GM12873 (cell line): ENCODE results near the gene PGR.

ENCODE experiments used
- CTCF ChIP-seq: IDR thresholded peaks from 2 replicates; pipeline ENCODE4 v1.5.1; 2012; ENCODE audit warnings: low read depth, mild to moderate bottlenecking, moderate library complexity, low read length, control low read depth; ENCODE audit not compliant: insufficient read depth; ENCODE audit errors: missing control alignments

Gene PGR

GRCh38 chr11:101061606-101062005, 68.0 kb downstream of the PGR start:
- TF ChIP-seq CTCF = no peak

GRCh38 chr11:101059331-101059730, 70.3 kb downstream of the PGR start:
- no peak for TF ChIP-seq CTCF

- TF ChIP-seq CTCF = no peak
Observed at GRCh38 chr11:101053492-101053891, 76.1 kb downstream of the PGR start.

- TF ChIP-seq CTCF = no peak
Observed at GRCh38 chr11:101051677-101052076, 77.9 kb downstream of the PGR start.

GRCh38 chr11:101049813-101050212, 79.8 kb downstream of the PGR start:
- no peak for TF ChIP-seq CTCF

GRCh38 chr11:101049123-101049522, 80.5 kb downstream of the PGR start:
- TF ChIP-seq CTCF = no peak

GRCh38 chr11:101048479-101048878, 81.1 kb downstream of the PGR start:
- TF ChIP-seq CTCF = no peak
